ENCODE data around the gene TCF7. TPM values are rescaled to one million over a fixed set of nuclear protein-coding genes. Genes with fewer than 3 reads are reported as not detected.
A peak's percentile ranks its signal among the peaks of the same experiment; 100 is the strongest.

Gene TCF7
- 7.5 to 9.0 TPM (median 8.0 TPM) in 3 replicates for total RNA-seq

DNA sequence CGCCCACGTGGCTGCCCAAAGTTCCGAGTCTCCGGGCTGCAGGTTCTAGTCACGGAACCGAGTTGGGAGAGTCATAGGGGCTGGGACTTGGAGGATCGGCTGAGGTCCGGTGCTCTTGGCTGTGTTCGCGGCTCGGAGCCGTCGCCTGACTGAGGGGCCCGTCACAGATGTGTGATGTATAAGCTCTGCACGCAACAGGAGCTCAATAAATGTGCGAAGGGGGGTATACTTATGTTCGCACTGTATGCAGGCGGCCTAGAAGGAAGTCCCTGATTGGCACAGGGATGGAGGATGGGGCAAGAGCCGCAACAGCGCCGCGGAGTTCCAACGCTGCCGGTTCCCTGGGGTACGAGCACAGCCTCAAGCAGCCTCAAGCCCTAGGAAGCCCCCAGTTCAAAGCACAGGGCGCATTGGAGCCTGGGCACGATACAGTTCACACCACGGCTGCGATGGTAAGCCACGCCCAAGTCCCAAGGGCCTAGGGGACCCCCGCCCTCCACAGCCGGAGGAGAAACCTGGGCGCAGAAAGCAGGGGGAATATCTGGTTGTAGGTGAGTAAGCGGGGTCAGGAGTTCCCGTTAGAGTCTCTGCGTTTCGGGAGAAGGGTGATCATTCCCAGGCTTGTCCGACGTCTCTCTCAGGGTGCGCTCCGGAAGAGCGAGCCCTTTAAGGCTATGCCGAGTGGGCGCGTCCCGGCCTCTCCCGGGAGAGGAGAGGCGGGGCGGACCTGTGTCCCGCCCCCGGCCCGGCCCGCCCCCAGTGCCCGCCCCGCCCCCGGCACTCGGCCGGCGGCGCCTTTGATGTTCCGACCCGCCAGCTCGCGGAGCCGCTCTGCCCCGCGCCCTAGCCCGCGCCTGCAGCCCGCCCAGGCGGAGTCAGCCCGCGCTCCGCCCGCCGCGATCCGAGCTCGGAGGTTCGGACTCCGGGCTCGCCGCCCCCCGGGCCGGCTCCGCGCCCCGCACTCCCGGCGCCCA is at the start of gene TCF7:
TCF7 (plus strand) TSS at position 780 of the 974 bp plus-strand sequence. CDS start 226 bp downstream, outside the sequence.
- peak within 1 kb of the TSS; percentile 76 for H3K4me3 Mint-ChIP-seq
- no peak within 1 kb of the TSS for H3K27ac Mint-ChIP-seq
- H3K36me3 Mint-ChIP-seq, result no peaks in the 10 kb centered on the region
- peaks cover 13% of the 10 kb centered on the region for H3K4me1 Mint-ChIP-seq
- no peaks in the 10 kb centered on the region for H3K9me3 Mint-ChIP-seq
- peak; percentile 73 to 79 for DNase-seq (ENCODE audit: low spot score in 2 of 2, unreplicated experiment in 2 of 2)
- TF ChIP-seq, protein P1, sequence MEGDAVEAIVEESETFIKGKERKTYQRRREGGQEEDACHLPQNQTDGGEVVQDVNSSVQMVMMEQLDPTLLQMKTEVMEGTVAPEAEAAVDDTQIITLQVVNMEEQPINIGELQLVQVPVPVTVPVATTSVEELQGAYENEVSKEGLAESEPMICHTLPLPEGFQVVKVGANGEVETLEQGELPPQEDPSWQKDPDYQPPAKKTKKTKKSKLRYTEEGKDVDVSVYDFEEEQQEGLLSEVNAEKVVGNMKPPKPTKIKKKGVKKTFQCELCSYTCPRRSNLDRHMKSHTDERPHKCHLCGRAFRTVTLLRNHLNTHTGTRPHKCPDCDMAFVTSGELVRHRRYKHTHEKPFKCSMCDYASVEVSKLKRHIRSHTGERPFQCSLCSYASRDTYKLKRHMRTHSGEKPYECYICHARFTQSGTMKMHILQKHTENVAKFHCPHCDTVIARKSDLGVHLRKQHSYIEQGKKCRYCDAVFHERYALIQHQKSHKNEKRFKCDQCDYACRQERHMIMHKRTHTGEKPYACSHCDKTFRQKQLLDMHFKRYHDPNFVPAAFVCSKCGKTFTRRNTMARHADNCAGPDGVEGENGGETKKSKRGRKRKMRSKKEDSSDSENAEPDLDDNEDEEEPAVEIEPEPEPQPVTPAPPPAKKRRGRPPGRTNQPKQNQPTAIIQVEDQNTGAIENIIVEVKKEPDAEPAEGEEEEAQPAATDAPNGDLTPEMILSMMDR (IDR thresholded peaks at IDR 0.05; ENCODE audit: unreplicated experiment), result no peak
- H3K27me3 Mint-ChIP-seq (ENCODE audit: low read depth), result peaks cover 46% of the 10 kb centered on the region

DNA sequence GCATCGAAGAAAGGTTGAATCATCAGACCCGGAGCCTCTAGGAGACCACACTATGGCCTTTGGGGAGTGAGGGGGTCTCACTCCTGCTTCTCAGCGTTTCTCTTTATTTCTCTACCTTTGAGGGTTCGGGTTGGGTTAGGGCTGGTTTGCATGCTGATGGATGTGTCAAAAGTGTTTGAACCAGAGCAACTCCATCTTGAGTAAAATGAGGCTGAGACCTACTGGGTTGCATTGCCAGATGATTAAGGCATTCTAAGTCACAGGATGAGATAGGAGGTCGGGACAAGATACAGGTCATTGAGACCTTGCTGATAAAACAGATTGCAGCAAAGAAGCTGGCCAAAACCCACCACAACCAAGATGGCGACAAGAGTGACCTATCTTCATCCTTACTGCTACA is 44.9 kb upstream of the TCF7 start:
- no peak for DNase-seq (ENCODE audit: low spot score in 2 of 2, unreplicated experiment in 2 of 2)
- no peak overlapping the region for H3K27ac Mint-ChIP-seq
- TF ChIP-seq, protein P1 (IDR thresholded peaks at IDR 0.05; ENCODE audit: unreplicated experiment), result no peak
- H3K4me1 Mint-ChIP-seq, result peaks cover 21% of the 10 kb centered on the region
- peaks cover 10% of the 10 kb centered on the region for H3K27me3 Mint-ChIP-seq (ENCODE audit: low read depth)
- no peak overlapping the region for H3K4me3 Mint-ChIP-seq
- H3K36me3 Mint-ChIP-seq, result no peaks in the 10 kb centered on the region
- no peaks in the 10 kb centered on the region for H3K9me3 Mint-ChIP-seq

DNA sequence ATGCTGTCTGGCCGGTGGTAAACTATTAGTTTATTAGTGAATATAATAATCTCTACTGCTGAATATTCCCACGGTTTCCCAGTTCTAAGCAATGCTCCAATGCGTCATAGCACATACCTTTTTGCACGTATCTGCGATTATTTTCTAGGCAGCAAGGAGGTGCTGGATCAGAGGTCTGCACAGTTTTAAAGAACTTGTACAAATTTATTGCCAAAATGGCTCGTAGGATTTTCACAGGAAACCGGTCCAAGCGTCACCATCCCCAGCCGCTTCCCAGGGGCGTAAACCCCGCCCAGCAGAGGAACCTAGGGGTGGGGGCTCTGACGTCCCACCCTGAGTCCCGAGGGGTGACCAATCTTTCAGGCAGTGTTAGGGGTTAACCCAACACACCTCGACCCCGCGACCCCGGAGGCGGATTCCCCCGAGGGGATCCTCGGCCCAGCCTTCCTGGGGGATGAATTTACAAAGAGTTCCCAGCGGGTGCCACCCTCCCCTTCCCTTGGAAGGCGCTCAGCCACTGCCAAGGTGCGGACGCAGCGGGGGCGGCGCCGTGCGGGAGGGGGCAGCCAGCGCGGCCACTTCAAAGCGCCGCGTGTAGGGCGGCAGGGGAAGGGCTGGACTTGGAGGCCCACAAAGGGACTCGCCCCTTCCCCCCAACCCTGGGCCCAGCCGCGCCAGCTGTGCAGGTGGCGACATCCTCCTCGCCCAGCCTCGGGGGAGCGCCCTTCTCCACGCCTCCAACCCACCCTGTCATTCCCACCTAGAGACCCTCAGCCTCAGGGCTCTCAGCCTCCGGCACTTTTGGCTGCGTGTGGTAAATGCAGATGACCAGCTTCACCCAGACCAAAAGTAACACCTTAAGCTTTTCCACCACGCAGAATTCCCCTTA is 43.5 kb upstream of the TCF7 start:
- Mint-ChIP-seq H3K36me3 (no peaks in the 10 kb centered on the region), H3K27me3 (ENCODE audit: low read depth) (peaks cover 10% of the 10 kb centered on the region), H3K9me3 (no peaks in the 10 kb centered on the region), H3K4me3 (peak overlapping the region; percentile 56), H3K27ac (no peak overlapping the region), H3K4me1 (peaks cover 21% of the 10 kb centered on the region)
- TF ChIP-seq, protein P1 (IDR thresholded peaks at IDR 0.05; ENCODE audit: unreplicated experiment), result no peak
- DNase-seq (ENCODE audit: low spot score in 2 of 2, unreplicated experiment in 2 of 2), result no peak

DNA sequence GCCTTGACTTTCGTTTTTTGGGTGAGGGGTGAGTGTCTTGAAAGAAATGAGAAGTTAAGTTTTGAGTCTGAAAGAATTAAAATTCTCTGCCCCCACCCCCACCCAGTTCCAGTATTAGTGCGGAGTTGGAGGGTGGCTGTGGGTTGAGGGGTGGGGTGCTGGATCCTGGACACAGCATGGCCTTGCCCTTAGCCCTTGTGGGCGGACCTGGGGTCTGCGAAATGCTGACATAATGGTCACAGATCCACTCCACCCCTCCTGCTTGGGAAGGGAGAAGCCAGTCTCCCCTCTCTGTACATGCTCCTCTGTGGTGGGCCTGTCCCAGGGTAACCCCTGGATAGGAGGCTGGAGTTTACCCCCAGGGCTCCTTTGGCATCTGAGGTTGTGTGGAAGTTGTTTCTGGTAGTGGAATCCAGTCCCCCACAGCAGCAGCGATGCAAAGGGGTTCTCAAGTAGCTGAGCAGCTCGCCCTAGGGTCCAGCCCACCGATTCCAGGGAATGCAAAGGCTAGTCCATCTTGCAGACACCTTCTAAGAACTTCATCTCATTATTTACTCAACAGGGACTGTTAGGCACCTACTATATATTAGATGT is 42.8 kb upstream of the TCF7 start:
- Mint-ChIP-seq H3K4me3 (peak overlapping the region; percentile 56), H3K9me3 (no peaks in the 10 kb centered on the region), H3K4me1 (peaks cover 21% of the 10 kb centered on the region), H3K27me3 (ENCODE audit: low read depth) (peaks cover 10% of the 10 kb centered on the region), H3K36me3 (no peaks in the 10 kb centered on the region), H3K27ac (no peak overlapping the region)
- DNase-seq (ENCODE audit: low spot score in 2 of 2, unreplicated experiment in 2 of 2), result no peak
- TF ChIP-seq, protein P1 (IDR thresholded peaks at IDR 0.05; ENCODE audit: unreplicated experiment), result no peak

DNA sequence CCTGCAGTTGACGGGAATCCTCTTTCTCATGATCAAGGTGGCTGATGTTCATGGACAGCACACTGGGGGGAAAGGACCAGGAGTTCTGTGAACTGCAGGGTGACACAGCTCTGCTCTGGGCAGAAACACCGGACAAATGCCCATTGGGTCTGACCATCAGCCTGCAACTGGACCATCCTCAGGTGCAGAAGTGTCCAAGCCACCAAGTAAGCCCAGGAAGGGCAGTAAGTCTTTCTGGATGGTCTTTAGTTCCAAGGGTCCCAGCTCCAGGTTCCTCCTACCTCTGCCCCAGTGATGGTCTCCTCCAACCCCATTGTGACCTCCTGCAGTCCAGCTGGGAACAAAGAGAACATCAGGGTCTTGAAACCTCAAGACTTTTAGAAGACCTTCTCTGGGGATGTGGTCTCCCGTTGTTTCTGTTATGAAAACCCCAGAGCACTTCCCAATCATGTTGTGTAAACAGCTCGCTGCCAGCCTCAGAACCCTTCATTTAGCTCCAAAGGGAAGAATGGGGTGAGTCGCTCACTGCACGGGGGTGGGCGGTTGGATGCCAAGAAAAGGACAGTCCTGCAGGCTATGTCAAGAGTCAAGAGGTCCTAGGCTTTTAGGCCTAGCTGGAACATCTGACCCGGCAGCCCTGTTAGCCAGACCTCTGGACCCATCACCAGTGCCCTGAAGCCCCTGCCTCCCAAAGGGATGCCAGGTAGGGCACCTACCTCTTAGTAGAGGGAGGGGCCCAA is 41.8 kb upstream of the TCF7 start:
- peaks cover 10% of the 10 kb centered on the region for H3K27me3 Mint-ChIP-seq (ENCODE audit: low read depth)
- H3K9me3 Mint-ChIP-seq, result no peaks in the 10 kb centered on the region
- H3K27ac Mint-ChIP-seq, result no peak overlapping the region
- H3K36me3 Mint-ChIP-seq, result no peaks in the 10 kb centered on the region
- H3K4me3 Mint-ChIP-seq, result no peak overlapping the region
- TF ChIP-seq, protein P1 (IDR thresholded peaks at IDR 0.05; ENCODE audit: unreplicated experiment), result no peak
- DNase-seq (ENCODE audit: low spot score in 2 of 2, unreplicated experiment in 2 of 2), result no peak
- peaks cover 21% of the 10 kb centered on the region for H3K4me1 Mint-ChIP-seq
